ENCODE data around the gene DHX8.
A peak's percentile ranks its signal among the peaks of the same experiment; 100 is the strongest.
"Not testable (repeated sequence)": the region's sequence is repeated elsewhere in the genome, so short reads cannot be mapped to it uniquely, and the experiment has no call there.

The DHX8 gene

GRCh38 chr17:43475494-43476089 lies 8.2 kb upstream of the DHX8 start:
- TF ChIP-seq, protein P1, sequence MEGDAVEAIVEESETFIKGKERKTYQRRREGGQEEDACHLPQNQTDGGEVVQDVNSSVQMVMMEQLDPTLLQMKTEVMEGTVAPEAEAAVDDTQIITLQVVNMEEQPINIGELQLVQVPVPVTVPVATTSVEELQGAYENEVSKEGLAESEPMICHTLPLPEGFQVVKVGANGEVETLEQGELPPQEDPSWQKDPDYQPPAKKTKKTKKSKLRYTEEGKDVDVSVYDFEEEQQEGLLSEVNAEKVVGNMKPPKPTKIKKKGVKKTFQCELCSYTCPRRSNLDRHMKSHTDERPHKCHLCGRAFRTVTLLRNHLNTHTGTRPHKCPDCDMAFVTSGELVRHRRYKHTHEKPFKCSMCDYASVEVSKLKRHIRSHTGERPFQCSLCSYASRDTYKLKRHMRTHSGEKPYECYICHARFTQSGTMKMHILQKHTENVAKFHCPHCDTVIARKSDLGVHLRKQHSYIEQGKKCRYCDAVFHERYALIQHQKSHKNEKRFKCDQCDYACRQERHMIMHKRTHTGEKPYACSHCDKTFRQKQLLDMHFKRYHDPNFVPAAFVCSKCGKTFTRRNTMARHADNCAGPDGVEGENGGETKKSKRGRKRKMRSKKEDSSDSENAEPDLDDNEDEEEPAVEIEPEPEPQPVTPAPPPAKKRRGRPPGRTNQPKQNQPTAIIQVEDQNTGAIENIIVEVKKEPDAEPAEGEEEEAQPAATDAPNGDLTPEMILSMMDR (IDR thresholded peaks at IDR 0.05; ENCODE audit: insufficient read depth, missing control alignments) = no peak
- FAIRE-seq = no peak
- no peak for DNase-seq (ENCODE audit: insufficient read length, low spot score)

- not testable (repeated sequence) for FAIRE-seq; DNase-seq (ENCODE audit: insufficient read length, low spot score)
These were observed 7.5 kb upstream of the DHX8 start for GRCh38 chr17:43476306-43476705.

DNA sequence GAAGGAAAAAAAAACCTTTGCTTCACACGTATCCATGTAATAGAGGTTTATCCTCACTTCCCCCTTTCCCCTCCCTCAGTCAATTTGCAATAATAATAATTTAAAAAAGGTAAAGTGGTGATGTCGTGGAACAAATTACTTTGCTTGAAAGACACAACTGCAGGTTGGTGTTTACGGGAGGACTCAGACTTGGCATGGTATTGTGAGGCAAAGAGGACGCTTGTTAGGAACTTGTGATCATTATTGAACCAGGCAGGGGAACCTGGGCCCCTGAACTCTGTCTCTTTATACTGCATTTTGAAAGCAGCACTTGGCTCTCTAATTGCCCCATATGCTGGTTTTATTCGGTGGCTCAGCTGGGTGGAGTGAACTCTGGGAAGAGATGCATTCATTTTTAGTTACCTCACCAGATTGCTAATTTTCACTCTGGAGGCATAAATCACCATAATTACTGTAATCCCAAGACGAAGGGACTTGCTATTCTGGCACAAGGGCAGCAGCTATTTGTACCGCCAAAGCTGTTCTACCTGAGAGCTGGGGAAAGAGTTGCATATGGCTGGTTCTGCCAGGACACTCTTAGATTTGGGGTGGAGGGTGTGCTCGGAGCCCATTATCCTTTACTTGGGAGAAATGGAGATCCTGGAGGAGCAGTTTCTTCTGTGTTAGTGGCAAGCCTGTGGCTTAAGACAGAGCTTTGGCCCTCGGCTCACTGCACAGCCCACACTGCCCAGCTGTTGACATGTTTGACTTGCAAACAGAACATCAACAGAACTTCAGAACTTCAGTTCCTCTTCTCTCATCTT lies 5.7 kb upstream of the DHX8 start:
- TF ChIP-seq, protein P1 (IDR thresholded peaks at IDR 0.05; ENCODE audit: insufficient read depth, missing control alignments) = no peak
- DNase-seq (ENCODE audit: insufficient read length, low spot score) (peak; percentile 53), FAIRE-seq (peak; percentile 48)

GRCh38 chr17:43479948-43480347 lies 3.8 kb upstream of the DHX8 start:
- TF ChIP-seq, protein P1 (IDR thresholded peaks at IDR 0.05; ENCODE audit: insufficient read depth, missing control alignments) = no peak
- FAIRE-seq (no peak), DNase-seq (ENCODE audit: insufficient read length, low spot score) (no peak)

DNA sequence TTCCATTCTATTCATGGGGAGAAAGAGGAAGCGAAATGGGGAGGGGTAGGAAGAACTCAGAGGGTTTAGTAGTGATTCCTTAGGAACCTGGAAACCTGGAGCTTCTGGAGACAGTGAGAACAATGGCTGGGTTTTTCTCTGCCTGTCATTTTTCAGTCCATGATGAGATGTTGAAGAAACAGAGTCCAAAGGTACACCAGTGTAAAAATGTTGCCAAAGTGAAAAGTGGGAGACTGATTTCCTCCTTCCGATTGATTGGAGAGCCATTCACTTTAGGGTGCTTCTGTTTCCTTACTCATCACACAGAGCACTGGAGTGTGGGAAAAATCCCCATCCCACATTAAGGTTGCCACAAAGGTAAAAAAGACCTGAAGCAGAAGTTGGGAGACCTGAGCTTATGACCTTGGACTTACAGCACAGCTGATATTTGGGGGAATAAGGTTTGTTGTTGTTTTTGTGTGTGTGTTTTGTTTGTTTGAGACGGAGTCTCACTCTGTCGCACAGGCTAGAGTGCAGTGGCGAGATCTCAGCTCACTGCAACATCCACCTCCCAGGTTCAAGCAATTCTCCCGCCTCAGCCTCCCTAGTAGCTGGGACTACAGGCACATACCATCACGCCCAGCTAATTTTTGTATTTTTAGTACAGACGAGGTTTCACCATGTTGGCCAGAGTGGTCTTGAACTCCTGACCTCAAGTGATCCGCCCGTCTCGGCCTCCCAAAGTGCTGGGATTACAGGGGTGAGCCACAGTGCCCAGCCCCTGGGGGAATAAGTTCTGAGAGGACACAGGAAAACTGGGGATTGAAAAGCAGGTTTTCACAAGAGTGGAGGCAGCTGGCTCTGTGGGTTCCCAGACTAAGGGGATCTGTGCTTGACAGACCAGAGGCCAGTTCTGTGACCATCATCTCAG lies 1.4 kb upstream of the DHX8 start:
- DNase-seq (ENCODE audit: insufficient read length, low spot score) (no peak), FAIRE-seq (no peak)
- TF ChIP-seq, protein P1 (IDR thresholded peaks at IDR 0.05; ENCODE audit: insufficient read depth, missing control alignments) = no peak

DNA sequence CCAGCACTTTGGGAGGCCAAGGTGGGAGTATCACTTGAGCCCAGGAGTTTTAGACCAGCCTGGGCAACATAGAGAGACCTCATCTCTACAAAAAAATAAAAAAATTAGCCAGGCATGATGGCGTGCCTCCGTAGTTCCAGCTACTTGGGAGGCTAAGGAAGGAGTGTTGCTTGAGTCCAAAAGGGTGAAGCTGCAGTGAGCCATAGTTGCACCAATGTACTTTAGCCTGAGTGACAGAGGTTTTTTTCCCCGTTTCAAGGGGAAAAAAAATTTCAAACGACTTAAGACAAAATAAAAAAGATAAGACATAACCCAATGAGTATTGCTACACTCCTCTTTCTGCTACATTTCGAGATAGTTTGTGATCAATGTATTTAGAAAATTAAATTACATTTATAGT lies 6.8 kb downstream of the DHX8 start:
- TF ChIP-seq, protein P1 (IDR thresholded peaks at IDR 0.05; ENCODE audit: insufficient read depth, missing control alignments) = no peak
- FAIRE-seq = no peak
- no peak for DNase-seq (ENCODE audit: insufficient read length, low spot score)

GRCh38 chr17:43509440-43509839 lies 25.7 kb downstream of the DHX8 start:
- not testable (repeated sequence) for DNase-seq (ENCODE audit: insufficient read length, low spot score); FAIRE-seq

GRCh38 chr17:43511199-43511598 lies 27.4 kb downstream of the DHX8 start:
- not testable (repeated sequence) for DNase-seq (ENCODE audit: insufficient read length, low spot score); FAIRE-seq
